GM23338 (cell line): ENCODE data around the gene HCFC1.

Experiments used
- CREB1 ChIP-seq: fragments of 250-450 bp; sonication (Bioruptor Pico); IDR thresholded peaks from 2 replicates; pipeline ENCODE4 v1.5.0; 2020; ENCODE audit warnings: low read depth, mild to moderate bottlenecking, moderate library complexity
- CTCF ChIP-seq, 2 experiments: fragments of 200-600 bp in 1 of 2; sonication (generic) in 1 of 2; conservative IDR thresholded peaks; 2 replicates each; pipeline versions ENCODE4 v1.5.1 to v1.6.1; 2016 to 2017; ENCODE audit warnings: antibody characterized with exemption in 2 of 2, low read depth in 2 of 2, mild to moderate bottlenecking in 2 of 2, moderate library complexity in 1 of 2
- ETS1 ChIP-seq: IDR thresholded peaks from 2 replicates; pipeline ENCODE4 v1.6.1; 2016; ENCODE audit warnings: antibody characterized with exemption
- EZH2 ChIP-seq: fragments of 200-600 bp; sonication (generic); IDR thresholded peaks from one replicate; pipeline ENCODE4 v1.8.0; 2017; ENCODE audit warnings: antibody characterized with exemption, mild to moderate bottlenecking, low read depth; ENCODE audit not compliant: unreplicated experiment
- EZH2phosphoT487 ChIP-seq: fragments of 200-600 bp; sonication (generic); IDR thresholded peaks from one replicate; pipeline ENCODE4 v1.8.1; 2018; ENCODE audit warnings: antibody characterized with exemption; ENCODE audit not compliant: unreplicated experiment
- JUNB ChIP-seq: IDR thresholded peaks from one replicate; pipeline ENCODE4 v1.6.1; 2016; ENCODE audit warnings: antibody characterized with exemption; ENCODE audit not compliant: unreplicated experiment
- NANOG ChIP-seq: IDR thresholded peaks from 2 replicates; pipeline ENCODE4 v1.6.1; 2016; ENCODE audit warnings: antibody characterized with exemption, borderline replicate concordance
- POLR2AphosphoS5 ChIP-seq: IDR thresholded peaks from 2 replicates; pipeline ENCODE4 v1.6.1; 2016; ENCODE audit warnings: antibody characterized with exemption, low read depth
- REST ChIP-seq: IDR thresholded peaks from one replicate; pipeline ENCODE4 v1.6.1; 2018; ENCODE audit warnings: antibody characterized with exemption; ENCODE audit not compliant: unreplicated experiment
- ZNF331 ChIP-seq: fragments of 250-450 bp; sonication (Bioruptor Pico); IDR thresholded peaks from 2 replicates; pipeline ENCODE4 v1.5.0; 2020; ENCODE audit warnings: low read depth, mild to moderate bottlenecking, moderate library complexity

GRCh38 chrX:154000051-154000450, 28.4 kb upstream of the HCFC1 start:
- no peak for TF ChIP-seq CTCF (conservative IDR thresholded peaks at IDR 0.05; ENCODE audit: low read depth in 2 of 2)
- no peak for TF ChIP-seq REST
- no peak for TF ChIP-seq JUNB
- no peak for TF ChIP-seq EZH2
- no peak for TF ChIP-seq POLR2AphosphoS5
- no peak for TF ChIP-seq CREB1 (CRISPR knock-in tag)
- no peak for TF ChIP-seq ZNF331 (CRISPR knock-in tag)
- TF ChIP-seq EZH2phosphoT487 = no peak
- TF ChIP-seq ETS1 = no peak
- no peak for TF ChIP-seq NANOG
